H1 (cell line): ENCODE measurements around the gene ZGRF1. TPM values are rescaled to one million over a fixed set of nuclear protein-coding genes. Genes with fewer than 3 reads are reported as not detected.

Experiments
- CTCF ChIA-PET: fragments of 300-600 bp; sonication (Branson Sonifier 250); formaldehyde crosslinking; loops from one replicate; lab custom pipeline; 2021; ENCODE audit not compliant: partially characterized antibody; lab: Charles Lee
- POLR2A ChIA-PET: fragments of 300-600 bp; sonication (Branson Sonifier 250); formaldehyde crosslinking; loops from one replicate; lab custom pipeline; 2021; ENCODE audit warnings: inconsistent platforms; ENCODE audit not compliant: partially characterized antibody; lab: Charles Lee
- DNase-seq, 2 experiments: peaks; one replicate each; pipeline versions ENCODE4 v3.0.0 to v3.0.0-alpha.2; 2010 to 2022; ENCODE audit warnings: low spot score in 2 of 2, low read depth in 1 of 2, mixed read lengths in 1 of 2
- FAIRE-seq: peaks from 2 replicates; lab custom pipeline; 2011; peaks lifted over from hg19 to GRCh38; lab: Jason Lieb, UNC
- H2AFZ ChIP-seq: 2 replicates; pipeline ENCODE4 v1.8.1; 2012; ENCODE audit warnings: low read length, inconsistent platforms
- H2AK5ac ChIP-seq: 2 replicates; pipeline ENCODE4 v1.6.1; 2013; ENCODE audit warnings: low read depth, low read length
- H2BK120ac ChIP-seq: replicated peaks from 2 replicates; pipeline ENCODE3; 2013; ENCODE audit warnings: low read depth, low read length, inconsistent platforms
- H2BK12ac ChIP-seq: 2 replicates; pipeline ENCODE4 v1.6.1; 2013; ENCODE audit warnings: low read depth, low read length
- H2BK15ac ChIP-seq: 2 replicates; pipeline ENCODE4 v1.6.1; 2013; ENCODE audit warnings: low read length
- H2BK20ac ChIP-seq: 2 replicates; pipeline ENCODE4 v1.6.1; 2013; ENCODE audit warnings: low read length
- H2BK5ac ChIP-seq: 2 replicates; pipeline ENCODE4 v1.6.1; 2013; ENCODE audit warnings: low read depth, low read length
- H3K14ac ChIP-seq: 2 replicates; pipeline ENCODE4 v1.6.1; 2013; ENCODE audit warnings: inconsistent platforms; ENCODE audit not compliant: insufficient read length
- H3K18ac ChIP-seq: 2 replicates; pipeline ENCODE4 v1.6.1; 2013; ENCODE audit warnings: low read length; ENCODE audit errors: extremely low read depth
- H3K23ac ChIP-seq: 2 replicates; pipeline ENCODE4 v1.6.1; 2013; ENCODE audit warnings: inconsistent platforms; ENCODE audit not compliant: insufficient read length
- H3K23me2 ChIP-seq: 2 replicates; pipeline ENCODE4 v1.6.1; 2013; ENCODE audit warnings: low read depth, low read length
- H3K27ac ChIP-seq: 2 replicates; pipeline ENCODE4 v1.6.1; 2011; ENCODE audit warnings: low read depth, low read length, inconsistent platforms
- H3K27me3 ChIP-seq, 4 experiments: replicated peaks in 1 of 4; 1 replicate in 1 of 4; 2 replicates in 3 of 4; pipeline versions ENCODE4 v1.6.1 to v1.8.1; 2011 to 2013; ENCODE audit warnings: low read length in 3 of 4, mild to moderate bottlenecking in 3 of 4, inconsistent platforms in 2 of 4, mixed read lengths in 2 of 4, moderate library complexity in 1 of 4; ENCODE audit not compliant: control insufficient read depth in 3 of 4, insufficient read depth in 3 of 4; ENCODE audit errors: extremely low read depth in 1 of 4
- H3K36me3 ChIP-seq, 4 experiments: 2 replicates each; pipeline versions ENCODE4 v1.6.1 to v1.8.1; 2011 to 2013; ENCODE audit warnings: mild to moderate bottlenecking in 4 of 4, low read length in 3 of 4, moderate library complexity in 2 of 4, control low read depth in 1 of 4, inconsistent platforms in 1 of 4; ENCODE audit not compliant: insufficient read depth in 4 of 4, control insufficient read depth in 2 of 4
- H3K4ac ChIP-seq: replicated peaks from 2 replicates; pipeline ENCODE3; 2013; ENCODE audit warnings: low read length, low read depth, mixed read lengths, inconsistent platforms; ENCODE audit not compliant: insufficient read length
- H3K4me1 ChIP-seq, 4 experiments: replicated peaks in 1 of 4; 1 replicate in 1 of 4; 2 replicates in 3 of 4; pipeline versions ENCODE4 v1.6.1 to v1.8.1; 2011 to 2013; ENCODE audit warnings: low read length in 3 of 4, inconsistent platforms in 2 of 4, mixed read lengths in 1 of 4; ENCODE audit not compliant: insufficient read depth in 4 of 4, control insufficient read depth in 3 of 4
- H3K4me2 ChIP-seq, 2 experiments: 2 replicates each; pipeline versions ENCODE4 v1.6.1 to v1.8.1; 2011 to 2013; ENCODE audit warnings: low read depth in 2 of 2, low read length in 2 of 2, control low read depth in 1 of 2, inconsistent platforms in 1 of 2, mild to moderate bottlenecking in 1 of 2; ENCODE audit not compliant: insufficient read depth in 1 of 2
- H3K4me3 ChIP-seq, 4 experiments: fragments of 200-600, 300-600 bp in 1 of 4; sonication (generic), shearing (Covaris generic), sonication (Bioruptor Twin) in 1 of 4; 2 replicates each; pipeline versions ENCODE4 v1.5.1 to v1.8.1; 2011 to 2016; ENCODE audit warnings: low read length in 4 of 4, low read depth in 3 of 4, control low read depth in 2 of 4, inconsistent platforms in 2 of 4, mild to moderate bottlenecking in 2 of 4, mixed read lengths in 1 of 4, moderate library complexity in 1 of 4; ENCODE audit not compliant: insufficient read depth in 2 of 4; ENCODE audit errors: extremely low read depth in 1 of 4
- H3K56ac ChIP-seq: replicated peaks from 2 replicates; pipeline ENCODE3; 2013; ENCODE audit warnings: low read depth, mild to moderate bottlenecking, mixed read lengths, low read length, inconsistent platforms; ENCODE audit not compliant: insufficient read length
- H3K79me1 ChIP-seq: 2 replicates; pipeline ENCODE4 v1.6.1; 2013; ENCODE audit warnings: low read depth, low read length, control low read depth
- H3K79me2 ChIP-seq, 2 experiments: 2 replicates each; pipeline versions ENCODE4 v1.6.1 to v1.8.1; 2012 to 2013; ENCODE audit warnings: low read length in 2 of 2, mild to moderate bottlenecking in 2 of 2, inconsistent platforms in 1 of 2; ENCODE audit not compliant: insufficient read depth in 2 of 2, control insufficient read depth in 1 of 2
- H3K9ac ChIP-seq, 4 experiments: replicated peaks in 1 of 4; 1 replicate in 1 of 4; 2 replicates in 3 of 4; pipeline versions ENCODE4 v1.6.1 to v1.8.1; 2011 to 2013; ENCODE audit warnings: low read depth in 3 of 4, low read length in 3 of 4, control low read depth in 2 of 4, mild to moderate bottlenecking in 2 of 4, moderate library complexity in 2 of 4, inconsistent platforms in 1 of 4; ENCODE audit errors: extremely low read depth in 1 of 4
- H3K9me3 ChIP-seq, 2 experiments: 2 replicates each; pipeline versions ENCODE4 v1.6.1 to v1.8.1; 2012 to 2013; ENCODE audit warnings: mild to moderate bottlenecking in 2 of 2, moderate library complexity in 2 of 2, control low read depth in 1 of 2, inconsistent platforms in 1 of 2, low read depth in 1 of 2, low read length in 1 of 2, mixed read lengths in 1 of 2; ENCODE audit not compliant: insufficient read depth in 2 of 2
- H4K20me1 ChIP-seq, 2 experiments: replicated peaks in 1 of 2; 2 replicates each; pipeline versions ENCODE3 to v1.8.1; 2011 to 2013; ENCODE audit warnings: inconsistent platforms in 2 of 2, low read length in 2 of 2, mild to moderate bottlenecking in 1 of 2; ENCODE audit not compliant: insufficient read depth in 2 of 2, control insufficient read depth in 1 of 2
- H4K5ac ChIP-seq: 2 replicates; pipeline ENCODE4 v1.6.1; 2013; ENCODE audit warnings: low read length, low read depth, mixed read lengths, inconsistent platforms; ENCODE audit not compliant: insufficient read length
- H4K8ac ChIP-seq: 2 replicates; pipeline ENCODE4 v1.8.0; 2013; ENCODE audit warnings: mild to moderate bottlenecking, moderate library complexity, low read length, inconsistent platforms; ENCODE audit not compliant: insufficient read depth; ENCODE audit errors: extremely low read depth
- H4K91ac ChIP-seq: replicated peaks from 2 replicates; pipeline ENCODE3; 2013; ENCODE audit warnings: low read length, mixed read lengths, inconsistent platforms; ENCODE audit not compliant: insufficient read length
- BRCA1 ChIP-seq: IDR thresholded peaks from 2 replicates; pipeline ENCODE4 v1.6.1; 2012; ENCODE audit warnings: low read depth, low read length, improper control_type of control experiment
- CEBPB ChIP-seq: IDR thresholded peaks from 2 replicates; pipeline ENCODE4 v1.6.1; 2012; ENCODE audit warnings: low read depth, low read length
- EGR1 ChIP-seq: IDR thresholded peaks from 2 replicates; pipeline ENCODE4 v1.6.1; 2011; ENCODE audit warnings: low read depth, low read length, borderline replicate concordance
- EZH2 ChIP-seq: fragments of 200-600 bp; sonication (generic); IDR thresholded peaks from 2 replicates; pipeline ENCODE4 v1.7.1; 2012; ENCODE audit warnings: low read depth, mild to moderate bottlenecking, moderate library complexity, low read length, inconsistent platforms; ENCODE audit not compliant: severe bottlenecking
- HDAC6 ChIP-seq: IDR thresholded peaks from one replicate; pipeline ENCODE4 v1.7.1; 2012; ENCODE audit warnings: low read depth, mild to moderate bottlenecking, inconsistent platforms, low read length, moderate library complexity
- JUN ChIP-seq: IDR thresholded peaks from 2 replicates; pipeline ENCODE4 v1.6.1; 2011; ENCODE audit warnings: low read depth, mild to moderate bottlenecking, improper control_type of control experiment, low read length
- JUND ChIP-seq: IDR thresholded peaks from 2 replicates; pipeline ENCODE4 v1.6.1; 2011; ENCODE audit warnings: mild to moderate bottlenecking, improper control_type of control experiment, low read length
- KDM5A ChIP-seq: fragments of 200-600 bp; IDR thresholded peaks from 2 replicates; pipeline ENCODE4 v1.7.1; 2012; ENCODE audit warnings: mild to moderate bottlenecking, low read length, inconsistent platforms, mixed read lengths
- MAX ChIP-seq: IDR thresholded peaks from 2 replicates; pipeline ENCODE4 v1.6.1; 2012; ENCODE audit warnings: inconsistent platforms
- NRF1 ChIP-seq: IDR thresholded peaks from 2 replicates; pipeline ENCODE4 v1.6.1; 2011; ENCODE audit warnings: mild to moderate bottlenecking, low read depth, low read length, improper control_type of control experiment
- PHF8 ChIP-seq: fragments of 200-600 bp; sonication (generic); conservative IDR thresholded peaks from 2 replicates; pipeline ENCODE4 v1.7.1; 2012; ENCODE audit warnings: low read depth, mild to moderate bottlenecking, inconsistent platforms, low read length, moderate library complexity
- RXRA ChIP-seq: IDR thresholded peaks from 2 replicates; pipeline ENCODE4 v1.6.1; 2011; ENCODE audit warnings: low read depth, mild to moderate bottlenecking, low read length, moderate library complexity; ENCODE audit not compliant: insufficient read depth
- SIN3A ChIP-seq, 2 experiments: IDR thresholded peaks in 1 of 2; conservative IDR thresholded peaks in 1 of 2; 2 replicates each; pipeline ENCODE4 v1.6.1; 2011 to 2012; ENCODE audit warnings: low read length in 2 of 2, improper control_type of control experiment in 1 of 2, low read depth in 1 of 2, mild to moderate bottlenecking in 1 of 2
- TCF12 ChIP-seq: IDR thresholded peaks from 2 replicates; pipeline ENCODE4 v1.6.1; 2011; ENCODE audit warnings: low read depth, mild to moderate bottlenecking, low read length
- YY1 ChIP-seq: IDR thresholded peaks from 2 replicates; pipeline ENCODE4 v1.6.1; 2011; ENCODE audit warnings: low read depth, mild to moderate bottlenecking, low read length
- WGBS, 2 experiments: shearing (Covaris generic) in 1 of 2; methylation state at CpG; one replicate each; pipeline versions ENCODE4 v1.1.6 to v1.1.7; 2013 to 2015; ENCODE audit warnings: low lambda C conversion rate in 2 of 2, mixed read lengths in 2 of 2, inconsistent platforms in 1 of 2, low coverage in 1 of 2, missing lambda C conversion rate in 1 of 2; ENCODE audit not compliant: insufficient replicate concordance in 2 of 2, insufficient coverage in 1 of 2, insufficient read length in 1 of 2; ENCODE audit errors: extremely low coverage in 1 of 2, missing lambda C conversion rate in 1 of 2; 5-methylcytosine and 5-hydroxymethylcytosine counted together
- polyA plus RNA-seq, 7 experiments: library from polyadenylated mRNA; depleted of rRNA in 3 of 7; stranded (reverse) in 5 of 7; unstranded in 2 of 7; fragments of >200 nt in 5 of 7; fragments of 200-250 nt in 2 of 7; gene quantifications; 1 replicate in 5 of 7; 2 replicates in 1 of 7; 4 replicates in 1 of 7; pipeline versions ENCODE4 v1.2.1 to v1.2.3, GENCODE V29; 2011 to 2013; ENCODE audit warnings: missing spikeins in 2 of 7, mixed read lengths in 2 of 7
- total RNA-seq: library from RNA; stranded (reverse); fragmentation: NEBNext Ultra II Directional; extraction: Animal tissue kit (Norgen Biotek cat#: 25700); gene quantifications from 2 replicates; pipeline ENCODE4 v1.2.1, GENCODE V29; 2021

Gene ZGRF1
- total and polyA plus RNA-seq, 2 of the 8 experiments (the other 6 are each of a cell fraction or from before 2014, with no cell fraction given), result 12.0 to 44.6 TPM

- no peak for FAIRE-seq
- H2BK15ac ChIP-seq, result no peak overlapping the region
- DNase-seq, result no peak
- H2BK12ac ChIP-seq, result no peak overlapping the region
- H3K9me3 ChIP-seq, result no peaks in the 10 kb centered on the region
- H3K79me2 ChIP-seq, result no peaks in the 10 kb centered on the region
- H3K4me1 ChIP-seq, result no peaks in the 10 kb centered on the region
- no peak overlapping the region for H3K27ac ChIP-seq
- H2BK5ac ChIP-seq, result no peak overlapping the region
- TF ChIP-seq BRCA1 (no peak), EGR1 (no peak), CEBPB (no peak), MAX (no peak), TCF12 (no peak), JUND (no peak), RXRA (no peak), HDAC6 (no peak), PHF8 (no peak), EZH2 (no peak), YY1 (no peak), KDM5A (no peak), NRF1 (no peak), JUN (no peak), SIN3A (conservative IDR thresholded peaks at IDR 0.05 in 1 of 2, IDR thresholded peaks at IDR 0.05 in 1 of 2; ENCODE audit: low read depth in 1 of 2, low read length in 2 of 2) (no peak)
- H3K4me3 ChIP-seq, result no peak overlapping the region
- no peak overlapping the region for H4K91ac ChIP-seq
- ChIA-PET CTCF (no interaction called here), POLR2A (interaction anchor here (1.1 kb wide), 1 partner anchor 27 kb away, joined by 3 read pairs; no protein-coding TSS in a partner anchor)
- peaks cover 5 to 44% (median 20%) of the 10 kb centered on the region in 4 experiments; a peak in 5 of 8 replicates for H3K36me3 ChIP-seq
- H4K8ac ChIP-seq, result no peak overlapping the region
- H3K79me1 ChIP-seq, result no peaks in the 10 kb centered on the region
- no peaks in the 10 kb centered on the region for H3K23me2 ChIP-seq
- no peak overlapping the region for H3K18ac ChIP-seq
- no peaks in the 10 kb centered on the region for H4K20me1 ChIP-seq
- no peak overlapping the region for H2BK120ac ChIP-seq
- H3K9ac ChIP-seq, result no peak overlapping the region
- H3K4ac ChIP-seq, result no peak overlapping the region
- H2BK20ac ChIP-seq, result no peak overlapping the region
- no peak overlapping the region for H2AK5ac ChIP-seq
- H3K4me2 ChIP-seq, result no peak overlapping the region
- H4K5ac ChIP-seq, result no peak overlapping the region
- no peak overlapping the region for H3K56ac ChIP-seq
- no peaks in the 10 kb centered on the region for H3K27me3 ChIP-seq
- no peak overlapping the region for H3K14ac ChIP-seq
- no peak overlapping the region for H2AFZ ChIP-seq
- 94% methylated on average over 4 of the region's 4 CpGs; no CpG with 5 or more reads in 1 of the 2 experiments for WGBS, 2 experiments
- H3K23ac ChIP-seq, result no peak overlapping the region
These were observed 10.5 kb downstream of the ZGRF1 start for GRCh38 chr4:112626228-112626627.
